Activated gamma-delta T cell treated with Interleukin-2 at 50 U/mL for 16 hours (primary cell): ENCODE results near the gene CRADD.
"Not testable (repeated sequence)": the region's sequence is repeated elsewhere in the genome, so short reads cannot be mapped to it uniquely, and the experiment has no call there.

Experiments
- DNase-seq: peaks from one replicate; pipeline ENCODE4 v3.0.0-alpha.2; 2020

The CRADD gene

GRCh38 chr12:93677195-93678064 lies at the start of gene CRADD:
CRADD (plus strand) TSS chr12:93677375.
- peak; percentile 82 for DNase-seq

- DNase-seq = no peak
Measured at GRCh38 chr12:93632383-93632782, 44.8 kb upstream of the CRADD start.

GRCh38 chr12:93634416-93634815 lies 42.8 kb upstream of the CRADD start:
- DNase-seq = no peak

GRCh38 chr12:93636708-93637107 lies 40.5 kb upstream of the CRADD start:
- no peak for DNase-seq

- no peak for DNase-seq
Measured at GRCh38 chr12:93638095-93638494, 39.1 kb upstream of the CRADD start.

- no peak for DNase-seq
Measured at GRCh38 chr12:93638954-93639353, 38.2 kb upstream of the CRADD start.

- no peak for DNase-seq
Measured at GRCh38 chr12:93639406-93639805, 37.8 kb upstream of the CRADD start.

- DNase-seq = not testable (repeated sequence)
Measured at GRCh38 chr12:93641380-93641779, 35.8 kb upstream of the CRADD start.

GRCh38 chr12:93642751-93643150 lies 34.4 kb upstream of the CRADD start:
- no peak for DNase-seq

- DNase-seq = no peak
Measured at GRCh38 chr12:93645702-93646101, 31.5 kb upstream of the CRADD start.

- DNase-seq = no peak
Measured at GRCh38 chr12:93650626-93651025, 26.5 kb upstream of the CRADD start.

- no peak for DNase-seq
Measured at GRCh38 chr12:93653079-93653478, 24.1 kb upstream of the CRADD start.

GRCh38 chr12:93653712-93654111 lies 23.5 kb upstream of the CRADD start:
- no peak for DNase-seq

- no peak for DNase-seq
Measured at GRCh38 chr12:93654421-93654820, 22.8 kb upstream of the CRADD start.

- no peak for DNase-seq
Measured at GRCh38 chr12:93657071-93657470, 20.1 kb upstream of the CRADD start.

GRCh38 chr12:93661021-93661420 lies 16.2 kb upstream of the CRADD start:
- no peak for DNase-seq

- DNase-seq = no peak
Measured at GRCh38 chr12:93663006-93663728, 14.0 kb upstream of the CRADD start.

GRCh38 chr12:93663729-93664084 lies 13.5 kb upstream of the CRADD start:
- no peak for DNase-seq

GRCh38 chr12:93664573-93665138 lies 12.5 kb upstream of the CRADD start:
- DNase-seq = no peak

- no peak for DNase-seq
Measured at GRCh38 chr12:93667672-93668071, 9.5 kb upstream of the CRADD start.

GRCh38 chr12:93668919-93669418 lies 8.2 kb upstream of the CRADD start:
- DNase-seq = no peak

- DNase-seq = no peak
Measured at GRCh38 chr12:93669452-93669851, 7.7 kb upstream of the CRADD start.

- DNase-seq = no peak
Measured at GRCh38 chr12:93670104-93670503, 7.1 kb upstream of the CRADD start.

GRCh38 chr12:93671044-93671443 lies 6.1 kb upstream of the CRADD start:
- no peak for DNase-seq
